ENCODE measurements around the gene DGKA. TPM values are rescaled to one million over a fixed set of nuclear protein-coding genes. Genes with fewer than 3 reads are reported as not detected.

Gene DGKA
- total RNA-seq, 1 experiment from 2014 or later: 9.7 TPM

DNA sequence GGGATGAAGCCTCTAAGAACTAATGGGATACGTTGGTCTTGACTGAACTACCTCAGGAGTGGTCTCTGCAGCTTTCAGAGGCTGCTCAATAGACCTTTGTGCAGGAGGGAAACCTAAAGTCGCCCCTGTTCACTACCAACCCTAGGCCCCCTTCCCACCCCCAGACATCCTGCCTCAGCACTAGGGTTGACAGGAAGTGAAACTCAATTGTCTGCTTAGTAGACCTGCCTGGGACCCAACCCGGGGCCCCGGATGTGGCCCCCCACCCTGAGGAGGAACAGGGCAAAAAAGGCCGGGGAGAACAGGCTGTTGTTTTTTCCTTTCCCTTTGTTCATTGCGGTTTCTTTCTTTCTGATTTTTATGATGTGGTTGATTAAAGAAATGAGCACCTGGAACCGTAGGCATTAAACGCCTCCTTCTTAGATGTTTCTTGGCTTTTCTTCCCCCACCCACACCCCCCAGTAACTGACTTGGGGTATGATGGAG is 1.6 kb upstream of the DGKA start:
- no peak for DNase-seq (ENCODE audit: low spot score)
- in situ Hi-C loops (cut with HindIII; ENCODE audit: low sequenced_read_pairs): no loop called here

DNA sequence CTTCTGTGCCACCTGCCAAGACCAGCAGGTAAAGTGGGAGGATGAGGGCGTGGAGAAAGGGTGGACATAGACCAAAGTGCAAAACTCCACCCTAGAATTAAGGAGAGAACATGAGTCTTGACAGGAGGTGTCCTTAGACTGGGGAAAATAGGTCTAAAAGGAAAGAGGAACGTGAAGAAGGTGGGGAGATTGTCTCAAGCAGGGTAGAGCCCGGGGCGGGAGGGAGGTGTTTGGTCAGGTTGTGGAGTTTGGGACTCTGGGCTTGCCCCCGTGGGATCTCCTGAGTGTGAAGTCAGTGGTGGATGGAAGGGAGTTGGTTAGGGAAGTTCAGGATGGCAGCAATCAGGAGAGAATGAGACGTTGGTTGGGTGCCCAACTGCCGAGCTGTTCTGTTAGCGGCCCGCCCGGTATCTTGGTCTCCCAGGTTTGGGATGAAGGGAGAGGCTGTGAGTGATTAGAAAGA is 386 bp downstream of the DGKA start:
- in situ Hi-C loops (cut with HindIII; ENCODE audit: low sequenced_read_pairs): no loop called here
- DNase-seq (ENCODE audit: low spot score): peak; percentile 47

DNA sequence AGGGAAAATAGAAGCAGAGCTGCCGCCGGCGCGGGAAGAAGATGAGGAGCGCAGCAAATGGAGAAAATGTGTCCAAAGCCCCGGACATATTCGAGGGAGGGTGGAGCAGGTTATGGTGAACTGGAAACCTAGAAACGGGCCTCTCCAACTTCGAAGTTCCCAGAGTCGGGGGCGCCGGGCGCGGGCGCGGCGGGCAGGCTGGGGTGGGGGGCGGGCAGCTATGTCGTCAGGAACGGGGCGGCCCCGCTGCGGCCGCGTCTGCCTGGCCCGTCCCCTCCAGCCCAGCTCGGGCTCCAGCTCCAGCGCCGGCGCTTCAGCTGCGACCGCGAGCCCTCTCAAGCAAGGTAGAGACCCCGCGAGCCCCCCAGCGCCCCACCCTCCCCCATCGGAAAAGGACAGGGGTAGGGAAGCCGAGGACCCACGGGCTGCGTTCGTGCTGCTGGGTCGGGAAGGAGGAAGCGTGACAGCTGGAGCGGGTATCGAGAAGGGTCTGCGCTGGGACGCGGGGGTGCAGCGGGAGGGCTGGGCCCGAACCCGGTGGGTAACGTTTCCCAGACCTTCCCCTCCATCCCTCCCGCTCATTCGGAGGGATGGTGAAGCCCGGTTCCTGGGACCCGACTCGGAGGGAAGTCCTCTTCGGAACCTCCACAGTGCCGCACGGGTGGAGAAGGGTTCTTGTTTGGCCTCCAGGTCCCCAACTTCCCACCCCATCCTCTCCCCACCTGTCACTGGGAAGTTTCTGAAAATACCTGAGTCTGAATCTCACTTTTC is 1.0 kb downstream of the DGKA start:
- peak; percentile 58 for DNase-seq (ENCODE audit: low spot score)
- in situ Hi-C loops (cut with HindIII; ENCODE audit: low sequenced_read_pairs): no loop called here

DNA sequence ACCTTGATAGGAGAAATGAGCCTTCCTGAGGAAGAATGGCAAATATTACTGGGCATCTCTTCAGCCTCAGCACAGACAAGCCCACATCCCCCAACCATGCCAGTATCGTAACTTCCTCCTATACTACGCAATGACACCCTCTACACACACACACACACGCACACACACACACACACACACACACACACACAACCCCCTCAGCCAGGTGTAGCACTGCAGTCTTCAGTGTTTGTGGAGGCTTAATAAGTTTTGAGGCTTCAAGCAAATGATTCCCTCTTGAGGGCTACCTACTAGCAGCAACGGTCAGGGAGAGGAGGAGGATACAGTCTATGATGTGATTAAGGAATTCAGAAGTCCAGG is 1.6 kb downstream of the DGKA start:
- in situ Hi-C loops (cut with HindIII; ENCODE audit: low sequenced_read_pairs): no loop called here
- DNase-seq (ENCODE audit: low spot score): peak; percentile 52

DNA sequence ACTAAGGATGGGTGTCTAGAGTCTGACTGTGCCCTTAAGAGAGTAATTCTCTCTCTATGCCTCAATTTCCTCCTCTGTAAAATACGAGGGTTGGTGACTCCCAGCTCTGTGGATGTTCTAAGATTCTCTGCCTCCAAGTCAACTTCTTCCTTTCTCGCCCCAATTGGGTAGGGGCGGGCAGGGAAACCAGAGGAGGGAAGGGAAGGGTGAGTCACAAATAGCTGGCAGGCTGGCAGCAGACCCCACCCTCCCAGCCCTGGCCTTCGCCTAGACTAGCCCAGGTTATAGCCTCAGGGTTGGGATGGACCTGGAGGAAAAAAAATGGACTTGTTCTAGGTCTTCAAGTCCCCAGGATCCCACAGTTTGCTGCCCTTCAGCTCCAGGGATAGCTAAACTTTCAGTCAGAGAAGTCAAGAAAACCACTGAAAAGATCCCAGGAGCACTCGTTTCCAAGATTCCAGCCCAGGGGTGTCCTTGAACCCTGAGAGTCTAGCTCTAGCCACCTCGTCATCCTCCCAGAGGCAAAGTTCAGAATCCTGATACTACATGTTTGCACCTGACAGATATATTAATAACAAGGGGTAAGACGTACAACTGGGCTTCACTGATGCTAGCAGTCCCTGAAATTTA is 2.3 kb downstream of the DGKA start:
- in situ Hi-C loops (cut with HindIII; ENCODE audit: low sequenced_read_pairs): no loop called here
- DNase-seq (ENCODE audit: low spot score): no peak

DNA sequence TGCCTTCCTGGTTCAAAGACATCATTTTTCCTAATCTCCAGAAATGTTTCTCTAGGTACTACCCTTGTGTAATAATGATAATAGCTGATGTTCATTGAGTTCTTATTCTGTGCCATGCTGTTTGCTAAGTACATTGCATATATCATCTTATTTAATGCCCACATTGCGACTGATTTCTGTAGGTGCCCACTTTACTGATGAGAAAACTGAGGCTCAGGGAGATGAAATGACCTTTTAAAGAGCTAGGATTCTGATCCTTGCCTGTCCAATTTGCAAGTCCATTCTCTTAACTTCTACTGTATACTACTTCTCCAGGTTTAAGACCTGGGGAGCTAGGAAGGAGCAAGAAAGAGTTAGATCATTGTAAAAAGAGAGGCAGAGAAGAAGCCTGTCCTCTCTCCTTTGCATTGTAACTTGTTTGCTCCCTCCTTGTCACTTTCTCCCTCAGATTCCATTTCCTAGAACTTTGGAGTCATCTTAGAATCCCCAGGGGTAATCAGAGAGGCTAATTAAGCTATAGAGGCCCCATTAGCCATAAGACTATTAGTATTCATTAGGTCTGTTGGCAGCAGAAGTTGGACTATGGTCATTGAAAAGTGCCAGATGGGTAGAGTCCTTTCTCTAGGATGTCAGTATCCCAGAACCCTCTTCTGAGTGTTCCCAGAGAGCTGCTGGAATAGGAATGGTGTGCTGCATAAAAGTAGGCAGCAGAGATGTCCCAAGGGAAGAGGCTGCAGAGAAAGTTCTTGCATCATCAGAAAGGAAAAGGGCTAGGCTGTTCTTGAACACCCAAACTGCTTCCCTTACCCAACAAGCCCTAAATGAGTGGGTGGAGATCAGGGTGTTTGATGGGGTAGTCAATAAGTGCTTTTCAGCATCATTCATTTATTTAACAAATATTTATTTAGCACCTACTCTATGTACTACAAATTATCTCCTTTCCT is 3.1 kb downstream of the DGKA start:
- no peak for DNase-seq (ENCODE audit: low spot score)
- in situ Hi-C loops (cut with HindIII; ENCODE audit: low sequenced_read_pairs): no loop called here

DNA sequence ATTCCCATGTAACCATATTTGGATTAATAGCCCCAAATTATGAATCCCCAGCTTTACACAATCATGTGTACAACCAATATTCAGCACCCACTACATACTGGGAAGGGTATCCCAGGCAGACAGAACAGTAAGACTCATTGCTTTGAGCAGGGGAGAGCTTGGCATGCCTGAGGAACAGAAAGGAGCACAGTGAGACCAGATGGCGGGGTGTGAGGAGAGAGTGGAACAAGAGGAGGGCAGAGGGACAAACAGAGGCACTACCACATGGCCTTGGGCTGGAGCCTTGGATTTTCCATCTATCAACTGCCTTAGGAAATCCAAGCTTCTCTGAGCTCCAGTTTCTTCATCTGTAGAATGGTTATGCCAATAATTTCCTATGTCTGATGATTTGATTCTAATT is 3.8 kb downstream of the DGKA start:
- in situ Hi-C loops (cut with HindIII; ENCODE audit: low sequenced_read_pairs): no loop called here
- peak; percentile 82 for DNase-seq (ENCODE audit: low spot score)

DNA sequence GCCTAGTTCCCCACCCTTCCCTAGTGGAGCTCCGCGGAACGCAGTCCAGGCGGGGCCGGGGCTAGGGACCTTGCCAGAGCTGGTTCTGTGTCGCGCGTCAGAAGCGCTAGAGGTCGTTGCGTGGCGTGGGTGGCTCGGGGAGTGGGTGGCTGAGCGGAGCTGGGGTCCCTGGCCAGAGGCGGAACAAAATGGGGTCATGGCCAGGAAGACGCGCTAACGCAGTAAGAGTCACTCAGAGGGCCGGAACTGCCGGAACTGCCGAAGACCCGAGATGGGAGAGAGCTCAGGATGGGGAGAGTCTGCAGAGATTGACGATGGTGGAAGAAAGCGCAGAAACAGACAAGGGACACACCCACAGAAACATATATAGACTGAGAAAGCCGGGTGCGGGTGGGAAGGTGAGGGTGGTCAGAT is 4.8 kb downstream of the DGKA start:
- DNase-seq (ENCODE audit: low spot score): peak; percentile 40
- in situ Hi-C loops (cut with HindIII; ENCODE audit: low sequenced_read_pairs): no loop called here

DNA sequence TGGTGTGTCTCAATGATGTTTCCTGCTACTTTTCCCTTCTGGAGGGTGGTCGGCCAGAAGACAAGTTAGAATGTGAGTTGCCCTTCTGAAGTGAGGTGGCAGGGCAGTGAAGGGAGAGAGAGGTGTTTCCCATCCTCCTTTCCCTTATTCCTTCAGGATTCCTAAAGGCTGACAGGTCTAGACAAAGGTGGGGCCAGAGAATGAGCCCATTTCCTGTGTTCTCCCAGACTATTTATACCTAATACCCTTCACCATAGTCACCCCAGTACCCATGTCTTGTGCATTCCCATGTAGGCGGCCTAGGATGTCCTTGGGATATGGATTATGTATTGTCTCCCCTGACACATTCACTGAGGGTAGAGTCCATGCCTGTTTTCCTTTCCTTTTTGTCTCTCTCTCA is 7.0 kb downstream of the DGKA start:
- in situ Hi-C loops (cut with HindIII; ENCODE audit: low sequenced_read_pairs): no loop called here
- no peak for DNase-seq (ENCODE audit: low spot score)

DNA sequence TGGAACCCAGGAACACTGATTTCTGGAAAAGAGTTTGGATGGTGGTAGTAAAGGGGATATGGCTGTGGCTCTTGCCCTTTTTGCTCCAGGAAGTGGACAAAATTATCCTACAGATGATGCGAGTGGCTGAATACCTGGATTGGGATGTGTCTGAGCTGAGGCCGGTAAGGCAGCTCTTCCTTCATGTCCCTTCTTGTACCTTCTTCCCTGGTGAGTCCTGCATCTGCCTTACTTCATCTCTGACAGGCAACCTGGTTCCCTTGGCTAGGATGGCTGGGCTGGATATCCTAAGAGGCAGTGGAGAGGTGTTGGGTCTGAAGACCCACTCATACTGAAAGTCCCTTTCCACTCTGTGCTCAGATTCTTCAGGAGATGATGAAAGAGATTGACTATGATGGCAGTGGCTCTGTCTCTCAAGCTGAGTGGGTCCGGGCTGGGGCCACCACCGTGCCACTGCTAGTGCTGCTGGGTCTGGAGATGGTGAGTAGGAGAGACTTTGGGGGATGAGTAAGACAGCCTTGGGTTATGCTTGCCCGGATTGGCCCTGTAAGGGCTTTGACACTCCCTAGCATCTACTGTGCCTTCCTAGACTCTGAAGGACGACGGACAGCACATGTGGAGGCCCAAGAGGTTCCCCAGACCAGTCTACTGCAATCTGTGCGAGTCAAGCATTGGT is 8.0 kb downstream of the DGKA start:
- no peak for DNase-seq (ENCODE audit: low spot score)

DNA sequence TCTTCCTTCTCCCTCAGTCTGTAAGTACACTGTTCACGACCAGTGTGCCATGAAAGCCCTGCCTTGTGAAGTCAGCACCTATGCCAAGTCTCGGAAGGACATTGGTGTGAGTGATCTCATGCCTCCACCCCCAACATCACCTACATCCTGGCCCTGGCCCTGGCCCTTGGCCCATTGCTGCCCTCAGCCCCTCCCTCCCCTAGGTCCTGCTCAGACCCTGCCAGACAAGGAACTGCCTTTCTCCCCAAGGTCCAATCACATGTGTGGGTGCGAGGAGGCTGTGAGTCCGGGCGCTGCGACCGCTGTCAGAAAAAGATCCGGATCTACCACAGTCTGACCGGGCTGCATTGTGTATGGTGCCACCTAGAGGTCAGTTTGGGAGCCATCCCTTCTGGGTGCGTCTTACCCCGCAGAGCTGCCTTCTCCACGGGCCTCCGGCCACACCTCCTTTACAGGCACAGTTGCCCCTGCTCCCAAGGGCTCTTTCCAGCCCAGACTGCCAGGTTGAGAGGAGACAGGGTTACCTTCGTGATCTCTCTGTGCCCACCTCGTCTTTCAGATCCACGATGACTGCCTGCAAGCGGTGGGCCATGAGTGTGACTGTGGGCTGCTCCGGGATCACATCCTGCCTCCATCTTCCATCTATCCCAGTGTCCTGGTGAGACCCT is 9.2 kb downstream of the DGKA start:
- in situ Hi-C loops (cut with HindIII; ENCODE audit: low sequenced_read_pairs): no loop called here
- DNase-seq (ENCODE audit: low spot score): peak; percentile 89

More for the DNA sequence above, 8.0 kb downstream of the DGKA start:
- in situ Hi-C loops (cut with HindIII; ENCODE audit: low sequenced_read_pairs): no loop called here

DNA sequence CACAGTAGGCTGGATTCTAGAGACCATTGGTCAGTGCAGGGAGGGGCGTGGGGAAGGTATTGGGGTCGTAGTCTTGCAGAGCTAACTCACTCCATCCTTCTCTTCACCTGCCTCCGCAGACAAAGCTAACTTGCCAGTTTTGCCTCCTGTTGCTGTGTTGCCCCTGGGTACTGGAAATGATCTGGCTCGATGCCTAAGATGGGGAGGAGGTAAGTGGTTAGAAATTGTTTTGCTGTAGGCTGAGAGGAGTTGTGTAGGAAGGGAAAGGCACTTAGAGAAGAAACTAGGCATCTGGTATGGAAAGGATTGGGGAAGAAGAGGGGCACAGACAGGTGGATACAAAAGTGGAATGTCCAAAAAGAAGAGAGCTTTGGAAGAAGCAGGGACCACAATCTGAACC is 11.1 kb downstream of the DGKA start:
- in situ Hi-C loops (cut with HindIII; ENCODE audit: low sequenced_read_pairs): no loop called here
- no peak for DNase-seq (ENCODE audit: low spot score)

DNA sequence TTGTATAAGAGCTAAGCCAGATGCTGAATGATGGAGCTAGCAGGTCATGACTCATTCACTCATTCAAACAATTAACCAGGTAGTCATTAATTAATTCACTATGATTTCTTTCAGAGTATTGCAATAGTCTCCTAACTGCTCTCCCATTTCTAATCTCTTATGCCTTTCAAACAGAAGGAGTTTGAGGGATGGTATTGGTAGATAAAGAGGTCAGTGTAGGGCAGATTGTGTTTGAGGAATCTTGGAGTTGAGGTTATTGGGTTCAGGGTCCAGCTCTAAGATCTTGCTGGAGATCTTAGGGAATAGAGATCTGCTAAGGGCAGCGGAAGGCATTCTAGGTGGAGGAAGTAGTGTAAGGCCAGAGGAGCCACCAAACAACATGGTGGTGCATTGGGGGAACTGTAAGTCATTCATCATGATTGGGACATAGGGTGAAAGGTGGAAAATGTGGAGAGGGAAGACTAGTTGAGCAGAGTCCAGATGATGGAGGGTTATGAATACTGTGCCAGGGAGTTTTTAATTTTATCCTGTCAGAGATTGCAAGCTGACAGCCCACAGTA is 11.7 kb downstream of the DGKA start:
- DNase-seq (ENCODE audit: low spot score): no peak
- in situ Hi-C loops (cut with HindIII; ENCODE audit: low sequenced_read_pairs): no loop called here

DNA sequence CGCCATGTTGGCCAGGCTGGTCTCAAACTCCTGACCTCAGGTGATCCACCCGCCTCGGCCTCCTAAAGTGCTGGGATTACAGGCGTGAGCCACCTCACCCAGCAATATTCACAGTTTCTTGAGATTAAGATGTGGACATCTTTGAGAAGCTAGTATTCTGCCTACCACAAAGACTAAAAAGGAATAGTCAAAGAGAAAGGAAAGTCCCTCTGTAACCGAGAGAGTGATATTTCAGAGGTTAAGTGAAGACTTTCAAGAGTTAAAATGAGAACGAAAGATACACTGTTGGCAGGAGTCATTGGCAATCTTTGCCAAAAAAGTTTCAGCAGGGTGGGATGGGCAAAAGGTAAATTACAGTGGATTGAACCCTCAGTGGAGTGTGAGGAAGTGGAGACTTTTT is 15.6 kb downstream of the DGKA start:
- DNase-seq (ENCODE audit: low spot score): no peak
- in situ Hi-C loops (cut with HindIII; ENCODE audit: low sequenced_read_pairs): no loop called here

DNA sequence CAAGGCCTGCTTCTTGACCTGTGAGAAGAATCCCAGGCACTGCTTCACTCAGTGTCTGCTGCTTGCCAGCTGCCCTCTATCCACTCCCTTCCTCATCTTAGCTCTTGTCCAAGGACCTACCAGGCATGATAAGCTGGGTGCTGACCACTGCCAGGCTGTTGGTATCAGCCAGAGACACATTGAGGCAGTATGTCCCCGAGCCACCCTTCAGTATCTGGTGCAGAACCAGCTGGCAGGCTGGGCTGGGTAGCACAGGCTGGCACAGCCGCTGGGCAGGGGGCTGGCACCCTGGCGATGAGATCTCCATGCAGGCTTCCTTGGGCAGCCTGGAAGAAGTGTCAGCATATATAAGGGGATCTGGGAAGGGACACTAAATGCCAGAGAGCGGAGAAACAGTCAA is 24.4 kb downstream of the DGKA start:
- in situ Hi-C loops (cut with HindIII; ENCODE audit: low sequenced_read_pairs): no loop called here
- DNase-seq (ENCODE audit: low spot score): no peak

DNA sequence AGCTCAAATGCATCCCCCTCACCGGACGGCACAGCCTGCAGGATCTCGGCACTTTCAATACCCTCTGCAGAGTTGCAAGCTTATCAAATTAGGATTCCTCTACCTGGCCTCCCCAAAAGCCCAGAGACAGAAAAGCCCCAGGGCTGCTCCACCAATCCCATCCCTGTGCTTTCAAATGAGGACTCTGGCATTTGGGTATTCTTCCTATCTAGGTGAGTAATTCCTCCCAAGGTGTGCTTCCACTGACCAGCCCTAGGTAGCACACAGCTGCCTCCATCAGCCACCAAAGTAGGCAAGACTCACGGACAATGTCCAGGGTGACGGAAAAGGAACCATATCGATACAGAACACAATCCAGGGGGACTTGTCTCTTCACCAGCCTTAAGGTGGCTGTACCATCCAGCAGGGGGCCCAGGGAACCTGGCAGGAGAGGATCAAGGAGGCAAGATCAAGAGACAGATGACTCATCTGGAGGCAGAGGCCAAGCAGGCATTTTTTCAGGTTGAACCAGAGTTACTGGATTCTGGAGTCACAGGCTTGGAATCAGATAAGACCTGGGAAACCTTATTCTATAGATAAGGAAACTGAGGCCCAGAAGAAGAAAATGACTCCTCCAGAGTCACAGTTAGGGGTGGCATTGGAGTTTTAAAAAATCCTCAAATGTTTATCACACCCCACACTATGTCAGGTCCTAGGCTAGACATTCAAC is 25.0 kb downstream of the DGKA start:
- no peak for DNase-seq (ENCODE audit: low spot score)
- in situ Hi-C loops (cut with HindIII; ENCODE audit: low sequenced_read_pairs): no loop called here

DNA sequence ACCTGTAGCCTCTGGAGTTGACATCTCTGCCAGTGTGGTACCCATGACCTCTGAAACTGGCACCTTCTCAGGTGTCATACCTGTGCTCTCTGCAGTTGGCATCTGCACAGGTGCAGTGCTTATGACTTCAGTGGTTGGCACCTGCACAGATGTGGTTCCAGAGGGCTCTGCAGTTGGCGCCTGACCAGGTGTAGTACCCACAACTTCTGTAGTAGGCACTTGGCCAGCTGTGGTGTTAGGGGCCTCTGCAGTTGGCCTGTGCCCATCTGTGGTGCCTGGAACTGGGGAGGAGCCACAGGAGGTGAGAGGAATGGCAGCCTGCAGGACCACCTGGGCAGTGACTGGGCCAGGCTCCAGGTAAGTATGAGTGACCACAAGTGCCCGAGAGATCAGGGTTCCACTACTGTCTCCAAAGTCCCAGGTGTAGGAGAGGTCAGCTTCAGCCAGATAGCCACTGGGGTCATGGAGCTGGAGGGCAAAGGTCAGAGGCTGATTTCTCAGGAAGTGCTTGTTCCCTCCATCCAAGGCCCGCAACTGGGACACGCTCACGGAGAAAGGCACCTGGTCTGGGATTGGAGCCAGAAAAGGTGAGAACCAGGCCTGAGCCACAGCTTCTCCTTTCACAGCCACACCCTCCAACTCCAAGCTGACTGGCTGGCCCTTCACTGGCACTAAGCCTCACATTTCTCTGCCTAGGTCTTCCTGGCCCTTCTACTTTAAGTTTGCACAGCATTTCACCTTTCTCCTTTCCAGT is 26.3 kb downstream of the DGKA start:
- DNase-seq (ENCODE audit: low spot score): no peak
- in situ Hi-C loops (cut with HindIII; ENCODE audit: low sequenced_read_pairs): no loop called here

All from G401 (cell line).